GM18511 (cell line): ENCODE results near the gene CUTA.
A peak's percentile ranks its signal among the peaks of the same experiment; 100 is the strongest.
"Not testable (repeated sequence)": the region's sequence is repeated elsewhere in the genome, so short reads cannot be mapped to it uniquely, and the experiment has no call there.

ENCODE experiments used
- ATAC-seq: cut with Tn5 transposase; IDR thresholded peaks from one replicate; pipeline ENCODE4 v1.9.1; 2021; ENCODE audit warnings: mild to moderate bottlenecking, moderate library complexity; ENCODE audit not compliant: unreplicated experiment

Gene CUTA

GRCh38 chr6:33407132-33407718 lies 10.7 kb downstream of the CUTA start:
- no peak for ATAC-seq

GRCh38 chr6:33406126-33406525 lies 11.8 kb downstream of the CUTA start:
- ATAC-seq, result no peak

DNA sequence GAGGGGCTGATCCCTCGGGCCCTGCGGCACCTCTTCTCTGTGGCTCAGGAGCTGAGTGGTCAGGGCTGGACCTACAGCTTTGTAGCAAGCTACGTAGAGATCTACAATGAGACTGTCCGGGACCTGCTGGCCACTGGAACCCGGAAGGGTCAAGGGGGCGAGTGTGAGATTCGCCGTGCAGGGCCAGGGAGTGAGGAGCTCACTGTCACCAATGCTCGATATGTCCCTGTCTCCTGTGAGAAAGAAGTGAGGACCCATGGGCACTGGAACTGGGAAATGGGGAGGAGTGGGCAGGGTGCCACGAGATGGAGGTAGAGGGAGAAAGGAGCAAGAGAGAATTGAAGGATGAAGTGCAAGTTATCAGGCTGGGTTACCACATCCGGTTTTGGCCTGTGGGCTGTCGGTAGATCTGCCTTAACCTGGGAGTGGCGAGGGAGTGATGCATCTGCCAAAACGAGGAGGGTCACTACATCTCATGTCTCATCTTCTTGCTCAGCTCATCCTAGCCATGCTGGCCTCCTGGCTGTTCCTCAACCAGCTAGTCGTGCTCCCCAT lies 12.4 kb downstream of the CUTA start:
- ATAC-seq, result no peak

- ATAC-seq, result no peak
Measured at GRCh38 chr6:33404884-33405283, 13.0 kb downstream of the CUTA start.

GRCh38 chr6:33399881-33400280 lies 18.0 kb downstream of the CUTA start:
- not testable (repeated sequence) for ATAC-seq

DNA sequence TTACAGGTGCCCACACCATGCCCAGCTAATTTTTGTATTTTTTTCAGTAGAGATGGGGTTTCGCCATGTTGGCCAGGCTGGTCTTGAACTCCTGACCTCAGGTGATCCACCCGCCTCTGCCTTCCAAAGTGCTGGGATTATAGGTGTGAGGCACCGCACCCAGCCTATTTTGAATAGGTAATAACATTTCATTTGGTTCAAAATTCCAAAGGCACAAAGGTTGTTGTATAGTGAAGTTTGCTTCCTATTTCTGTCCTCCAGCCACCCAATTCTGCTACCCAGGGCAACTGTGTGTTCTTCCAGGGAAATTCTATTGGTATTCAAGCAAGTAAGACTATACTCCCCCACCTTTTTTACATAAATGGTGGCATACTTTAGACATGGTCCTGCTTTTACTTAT lies 19.3 kb downstream of the CUTA start:
- ATAC-seq, result not testable (repeated sequence)

- ATAC-seq, result no peak
Measured at GRCh38 chr6:33397541-33397940, 20.4 kb downstream of the CUTA start.

DNA sequence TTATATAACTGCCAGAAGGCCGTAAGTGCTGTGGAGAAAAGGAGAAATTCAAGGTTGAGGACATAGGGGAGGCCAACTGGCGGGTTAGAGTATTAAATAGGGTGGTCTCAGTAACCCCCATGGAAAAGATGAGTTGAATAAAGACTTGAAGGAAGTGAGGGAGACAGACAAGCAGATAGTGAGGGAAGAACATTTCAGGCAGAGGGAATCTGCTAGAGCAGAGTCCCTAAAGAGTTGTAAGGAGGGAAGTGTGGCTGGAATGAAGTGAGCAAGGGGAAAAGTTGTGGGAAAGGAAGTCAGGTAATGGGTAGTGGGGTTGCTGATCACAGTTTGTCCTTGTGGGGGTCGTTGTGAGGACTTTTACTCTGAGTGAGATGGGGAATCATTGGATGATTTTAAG lies 24.9 kb downstream of the CUTA start:
- ATAC-seq, result no peak

- ATAC-seq, result no peak
Measured at GRCh38 chr6:33392595-33392948, 25.3 kb downstream of the CUTA start.

GRCh38 chr6:33391922-33392594 lies 25.8 kb downstream of the CUTA start:
- peak; percentile 12 for ATAC-seq

- peak; percentile 88 for ATAC-seq
Measured at GRCh38 chr6:33391278-33391921, 26.5 kb downstream of the CUTA start, which contains the start of gene KIFC1. TSS of gene KIFC1 (plus strand) at chr6:33391823. CDS start at chr6:33391986, 163 bp downstream.

GRCh38 chr6:33390767-33391277 lies 27.1 kb downstream of the CUTA start:
- ATAC-seq, result no peak

DNA sequence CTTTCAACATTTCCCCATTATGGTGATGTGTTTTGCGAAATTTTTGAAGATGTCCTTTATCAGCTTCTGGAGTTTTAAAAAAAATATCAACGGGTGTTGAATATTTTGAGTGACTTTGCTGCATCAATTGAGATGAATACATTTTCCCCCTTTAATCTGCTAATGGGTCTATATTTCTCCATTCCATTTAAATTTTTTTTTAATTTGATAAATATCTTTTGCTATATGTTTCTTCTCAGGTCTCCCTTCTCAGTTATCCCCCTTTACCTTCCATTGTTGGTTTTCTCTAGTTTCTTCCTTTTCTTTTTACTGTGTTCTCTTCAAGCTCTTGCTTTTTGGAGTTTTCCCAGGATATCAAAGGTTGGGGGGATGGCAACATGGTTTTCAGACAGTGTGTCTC lies 27.7 kb downstream of the CUTA start:
- no peak for ATAC-seq

DNA sequence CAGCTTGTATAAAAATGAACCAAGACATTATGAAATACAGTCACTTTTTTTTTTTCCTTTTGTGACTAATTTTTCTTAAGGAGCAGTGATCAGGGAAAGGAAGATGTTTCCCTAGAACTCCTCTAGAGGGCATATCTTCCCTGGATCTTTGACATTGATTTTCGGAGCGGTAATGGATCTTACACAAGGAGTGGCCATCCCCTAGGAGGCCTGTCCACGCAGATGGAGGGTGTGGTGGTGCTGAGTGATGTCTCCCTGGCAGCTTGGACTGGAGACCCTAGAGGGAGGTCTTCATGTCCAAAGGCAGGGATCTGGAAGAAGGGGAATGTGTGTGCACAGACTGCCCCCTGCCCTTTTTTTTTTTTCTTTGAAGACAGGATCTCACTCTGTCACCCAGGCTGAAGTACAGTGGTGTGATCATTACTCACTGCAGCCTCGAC lies 33.3 kb downstream of the CUTA start:
- ATAC-seq, result no peak

- no peak for ATAC-seq
Measured at GRCh38 chr6:33383427-33384185, 34.3 kb downstream of the CUTA start.

DNA sequence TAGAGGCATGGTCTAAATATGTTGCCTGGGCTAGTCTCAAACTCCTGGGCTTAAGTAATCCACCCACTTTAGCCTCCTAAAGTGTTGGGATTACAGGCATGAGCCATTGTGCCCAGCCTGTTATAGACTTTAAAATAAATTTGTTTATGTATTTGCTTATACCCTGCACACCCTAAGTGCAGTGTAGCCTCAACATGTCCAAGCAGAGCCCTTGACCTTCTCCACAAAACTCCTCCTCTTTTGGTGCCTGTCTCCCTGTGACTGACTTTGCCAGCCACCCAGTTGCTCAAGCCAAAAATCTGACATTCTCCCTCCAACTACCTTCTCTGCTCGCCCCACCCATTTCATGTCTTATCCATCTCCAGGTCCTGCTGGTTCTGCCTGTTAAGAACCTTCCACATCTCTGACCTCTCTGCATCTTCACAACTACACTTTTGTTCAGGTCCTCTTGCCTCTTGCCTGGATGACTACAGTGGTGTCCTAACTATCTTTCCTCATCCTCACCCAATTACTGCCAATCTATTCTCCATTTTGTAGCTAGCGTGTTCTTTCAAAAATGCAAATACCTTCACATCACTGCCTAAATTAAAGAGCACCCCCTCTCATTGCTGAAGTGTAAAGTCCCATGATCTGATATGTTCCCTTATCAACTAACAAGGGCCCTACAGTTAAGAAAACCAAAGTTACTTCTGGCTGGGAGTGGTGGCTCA lies 37.5 kb downstream of the CUTA start:
- ATAC-seq, result no peak

GRCh38 chr6:33379184-33379583 lies 38.7 kb downstream of the CUTA start:
- ATAC-seq, result not testable (repeated sequence)

DNA sequence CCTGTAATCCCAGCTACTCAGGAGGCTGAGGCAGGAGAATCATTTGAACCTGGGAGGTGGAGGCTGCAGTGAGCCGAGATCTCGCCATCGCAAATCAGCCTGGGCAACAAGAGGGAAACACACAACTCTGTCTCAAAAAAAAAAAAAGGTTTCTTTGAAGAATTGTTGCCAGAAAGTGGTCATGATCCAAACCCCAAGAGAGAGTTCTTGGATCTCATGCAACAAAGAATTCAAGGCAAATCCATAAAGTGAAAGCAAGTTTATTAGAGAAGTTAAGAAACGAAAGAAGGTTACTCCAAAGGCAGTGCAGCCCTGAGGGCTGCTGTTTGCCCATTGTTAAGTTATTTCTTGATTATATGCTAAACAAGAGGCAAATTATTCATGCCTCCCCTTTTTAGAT lies 40.7 kb downstream of the CUTA start:
- ATAC-seq, result no peak

- no peak for ATAC-seq
Measured at GRCh38 chr6:33375143-33375671, 42.7 kb downstream of the CUTA start.
